HG03439 (cell line): ENCODE data around the gene CRB1.
"Not testable (repeated sequence)": the region's sequence is repeated elsewhere in the genome, so short reads cannot be mapped to it uniquely, and the experiment has no call there.

Experiments
- ATAC-seq: cut with Tn5 transposase; IDR thresholded peaks from one replicate; pipeline ENCODE4 v1.9.1; 2021; ENCODE audit warnings: mild to moderate bottlenecking, moderate library complexity; ENCODE audit not compliant: unreplicated experiment

CRB1 gene

DNA sequence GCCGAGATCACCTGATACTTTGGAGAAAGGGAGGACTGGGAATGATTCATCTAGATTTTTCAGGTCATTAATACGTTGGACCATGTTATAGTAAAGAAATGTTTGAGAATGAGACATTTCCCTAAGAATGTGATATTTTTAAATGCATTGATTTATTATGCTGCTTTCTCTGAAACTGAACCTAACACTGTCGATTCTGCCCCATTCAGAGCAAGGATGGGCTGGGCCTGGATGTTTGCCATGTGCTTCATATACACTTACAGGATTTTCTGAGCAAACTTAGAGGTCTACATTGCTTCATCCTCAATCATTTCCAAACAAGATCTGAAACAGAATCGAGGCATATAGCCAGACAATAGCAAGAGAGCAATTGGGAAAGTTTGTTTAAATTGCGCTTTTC, 183.3 kb downstream of the CRB1 start:
- no peak for ATAC-seq

DNA sequence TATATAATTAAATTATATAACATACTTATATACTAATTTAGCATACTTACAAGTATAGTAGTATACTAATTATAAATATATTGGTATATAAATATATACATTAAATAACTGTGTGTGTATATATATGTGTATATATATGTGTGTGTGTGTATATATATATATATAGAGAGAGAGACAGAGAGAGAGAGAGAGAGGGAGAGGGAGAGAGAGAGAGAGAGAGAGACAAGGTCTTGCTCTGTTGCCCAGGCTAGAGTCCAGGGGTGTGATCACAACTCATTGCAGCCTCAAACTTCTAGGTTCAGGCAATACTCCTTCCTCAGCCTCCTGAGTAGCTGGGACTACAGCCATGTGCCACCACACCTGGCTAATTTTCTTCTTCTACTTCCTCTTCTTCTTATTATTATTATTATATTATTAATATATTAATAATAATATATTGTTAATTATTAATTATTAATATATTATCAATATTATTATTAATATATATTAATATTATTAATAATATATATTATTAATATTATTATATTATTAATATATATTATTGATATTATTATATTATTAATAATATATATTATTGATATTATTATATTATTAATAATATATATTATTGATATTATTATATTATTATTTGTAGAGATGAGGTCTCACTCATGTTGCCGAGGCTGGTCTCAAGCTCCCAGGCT, 185.5 kb downstream of the CRB1 start:
- ATAC-seq = no peak

DNA sequence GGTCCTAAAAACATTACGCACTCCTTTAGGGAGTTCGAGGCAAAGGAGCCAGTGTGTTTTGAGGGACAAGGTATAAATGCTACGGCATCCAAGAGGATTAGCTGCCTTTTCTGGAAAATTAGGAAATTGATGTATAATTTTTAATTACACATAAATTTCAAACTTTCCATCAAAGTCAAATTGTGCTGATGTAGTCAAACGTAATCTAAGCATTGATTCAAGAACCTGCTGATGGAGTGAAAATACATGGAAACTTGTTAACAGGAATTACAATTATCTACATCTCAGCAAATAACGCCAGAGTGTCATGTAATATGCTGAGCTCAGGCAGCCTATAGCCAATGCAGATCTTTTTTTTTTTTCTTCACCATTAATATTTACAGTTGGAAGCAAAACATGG, 194.5 kb downstream of the CRB1 start:
- no peak for ATAC-seq

DNA sequence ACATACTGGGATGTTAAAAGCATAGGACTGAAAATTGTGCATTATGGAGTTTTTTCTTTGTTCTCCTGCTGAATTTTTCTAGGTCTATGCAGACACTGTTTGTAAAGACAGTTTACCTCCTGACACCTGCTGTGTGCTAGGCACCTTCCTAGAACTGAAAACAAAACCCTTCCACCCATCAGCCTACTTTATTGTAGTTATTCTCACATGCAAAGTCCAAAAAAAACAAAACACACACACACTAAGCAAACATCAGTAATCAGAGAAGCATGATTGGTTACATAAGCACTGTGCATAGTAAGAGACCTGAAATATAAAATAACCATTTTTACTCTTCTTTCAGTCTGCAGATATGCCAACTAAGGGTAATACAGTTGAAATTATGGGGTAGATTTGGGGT, 195.1 kb downstream of the CRB1 start:
- no peak for ATAC-seq

DNA sequence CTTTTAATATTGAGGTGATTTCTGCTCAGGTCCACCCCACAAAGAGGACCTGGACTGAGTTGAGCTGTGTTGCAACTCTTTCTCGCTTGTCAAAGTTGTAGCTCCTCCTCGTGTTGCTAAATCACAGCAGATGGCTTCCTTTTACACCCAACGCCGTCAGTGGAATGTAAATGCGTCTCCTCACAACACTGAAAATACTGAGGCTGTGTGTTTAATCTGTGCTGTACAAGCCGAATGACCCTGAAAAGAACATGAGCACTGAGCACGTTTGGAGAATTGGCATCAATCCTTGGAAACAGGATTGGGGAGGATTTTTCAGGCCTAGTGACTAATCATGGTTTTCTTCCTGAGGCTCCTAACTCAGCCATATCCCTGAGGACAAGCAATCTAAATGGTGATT, 196.0 kb downstream of the CRB1 start:
- ATAC-seq = no peak

DNA sequence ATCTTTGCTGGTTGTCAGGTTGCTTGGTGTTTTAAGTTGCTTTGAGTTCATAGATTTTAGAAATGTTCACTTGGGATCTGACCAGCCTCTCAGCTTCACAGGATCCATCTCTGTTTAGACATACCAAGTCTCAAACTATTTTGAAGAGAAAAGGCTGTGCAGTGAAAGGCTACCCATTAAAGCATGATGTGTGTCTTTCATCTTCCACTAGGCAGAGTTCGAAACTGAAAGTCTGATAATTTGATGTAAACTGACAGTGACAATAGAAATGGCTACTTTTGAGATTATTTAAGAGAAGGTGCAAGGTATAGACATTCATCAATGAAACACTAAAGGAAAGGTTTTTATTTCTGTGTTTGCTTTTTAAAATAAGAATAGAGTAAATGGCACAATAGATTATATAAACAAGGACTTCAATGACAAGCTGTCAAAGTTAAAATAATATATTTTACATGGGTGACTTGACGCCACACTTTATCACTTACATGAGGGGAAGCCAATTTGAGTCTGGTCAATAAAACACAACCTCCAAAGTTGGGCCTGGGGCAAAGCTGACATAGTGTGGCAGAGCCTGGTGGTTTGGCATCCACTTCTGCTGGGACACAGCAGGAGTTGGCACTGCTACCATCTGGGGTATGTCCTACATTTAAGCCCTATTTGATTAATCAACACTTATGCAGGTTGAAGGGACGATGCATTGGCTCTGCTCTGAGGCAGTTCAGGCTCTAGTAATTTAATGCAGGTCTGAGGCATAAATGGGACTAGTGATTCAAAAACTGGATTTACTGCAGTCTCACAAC, 197.7 kb downstream of the CRB1 start:
- ATAC-seq = no peak

DNA sequence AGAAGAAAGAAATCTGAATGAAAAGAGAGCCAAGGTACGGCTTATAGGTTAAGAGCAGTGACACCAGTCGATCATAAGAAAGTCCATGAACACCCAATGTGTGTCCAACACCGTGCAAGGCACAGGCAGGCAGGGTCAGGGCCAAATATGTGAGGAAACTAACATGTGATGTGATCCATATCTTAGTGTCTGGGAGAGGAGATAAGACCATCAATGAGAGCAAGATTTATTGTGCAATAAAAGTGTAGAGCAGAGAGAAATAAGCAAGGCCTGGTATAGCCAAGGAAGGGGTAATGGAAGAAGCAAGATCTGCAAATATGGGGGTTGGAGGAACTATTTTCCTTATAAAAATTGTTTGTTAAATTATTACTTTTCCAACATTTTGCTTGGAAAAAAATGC, 198.8 kb downstream of the CRB1 start:
- ATAC-seq = no peak

DNA sequence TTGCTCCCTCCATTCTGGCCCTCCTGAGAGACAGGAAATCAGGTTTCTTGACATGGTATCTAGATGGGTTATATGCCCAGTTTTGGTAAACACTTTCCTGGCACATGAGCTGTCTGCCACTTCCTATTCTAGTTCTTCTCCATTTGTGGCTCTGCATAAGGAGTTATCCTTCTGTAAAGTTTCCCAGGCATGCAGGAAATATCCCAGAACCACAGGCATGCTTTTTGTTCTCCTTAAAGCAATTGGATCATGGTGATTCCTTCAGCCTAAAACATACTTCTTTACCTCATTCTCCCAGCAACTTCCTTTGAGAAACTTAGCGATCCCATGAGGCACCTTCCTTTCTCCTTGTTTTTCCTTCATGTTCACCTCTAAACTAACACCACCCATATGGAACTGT, 199.8 kb downstream of the CRB1 start:
- no peak for ATAC-seq

DNA sequence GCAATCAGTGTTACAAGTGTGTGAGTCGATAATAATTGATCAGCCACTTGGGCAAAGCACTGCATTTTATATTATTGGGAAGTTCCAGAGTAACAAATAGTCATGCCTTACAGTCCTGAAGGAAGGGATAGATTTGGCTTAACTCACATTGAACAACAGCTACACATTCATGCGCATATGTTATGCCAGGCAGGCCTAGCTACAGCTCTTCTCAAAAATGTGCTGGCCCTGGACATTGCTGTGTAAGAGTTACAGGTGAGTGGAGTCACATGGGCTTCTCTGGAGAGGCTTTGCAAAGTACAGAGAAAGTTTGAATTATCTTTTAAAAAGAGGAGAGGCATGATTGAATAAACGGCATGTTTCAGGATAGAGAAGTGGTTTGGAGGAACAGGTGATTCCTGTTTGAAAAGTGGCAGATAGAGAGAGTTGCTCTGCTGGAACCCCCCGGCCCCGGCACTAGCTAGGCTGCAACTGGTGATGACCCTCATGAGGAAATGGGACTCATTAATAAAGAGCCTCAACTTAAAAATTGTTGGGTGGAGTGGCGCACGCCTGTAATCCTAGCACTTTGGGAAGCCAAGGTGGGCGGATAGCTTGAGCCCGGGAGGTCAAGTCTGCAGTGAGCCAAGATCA, 200.6 kb downstream of the CRB1 start:
- ATAC-seq = no peak

DNA sequence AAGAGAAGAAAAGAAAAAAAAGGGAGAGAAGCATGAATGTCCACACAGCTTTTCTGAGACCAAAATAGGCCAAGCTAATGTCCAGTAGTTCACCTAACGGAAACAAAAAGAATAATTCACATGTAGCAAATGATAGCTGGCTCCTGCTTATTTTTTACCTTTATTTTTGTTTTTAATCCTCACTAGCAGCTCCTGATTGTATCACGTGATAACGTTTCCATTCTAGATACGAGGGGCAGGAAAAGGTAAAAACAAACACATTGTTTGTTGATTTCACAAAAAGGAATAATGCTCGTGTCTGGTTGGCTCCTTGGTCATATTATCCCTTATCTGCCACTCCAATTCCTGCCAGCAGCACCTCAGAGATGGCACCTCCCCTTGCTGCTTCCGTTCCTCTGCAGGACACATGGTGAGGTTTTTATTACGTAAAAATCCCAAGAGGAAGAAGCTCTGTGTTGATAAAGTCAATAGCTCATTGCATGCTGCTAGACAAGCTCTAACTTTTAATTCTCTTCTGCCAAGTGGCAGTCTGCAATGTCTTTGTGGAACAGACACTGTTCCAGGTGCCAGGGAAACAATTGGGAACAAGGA, 201.7 kb downstream of the CRB1 start:
- no peak for ATAC-seq

DNA sequence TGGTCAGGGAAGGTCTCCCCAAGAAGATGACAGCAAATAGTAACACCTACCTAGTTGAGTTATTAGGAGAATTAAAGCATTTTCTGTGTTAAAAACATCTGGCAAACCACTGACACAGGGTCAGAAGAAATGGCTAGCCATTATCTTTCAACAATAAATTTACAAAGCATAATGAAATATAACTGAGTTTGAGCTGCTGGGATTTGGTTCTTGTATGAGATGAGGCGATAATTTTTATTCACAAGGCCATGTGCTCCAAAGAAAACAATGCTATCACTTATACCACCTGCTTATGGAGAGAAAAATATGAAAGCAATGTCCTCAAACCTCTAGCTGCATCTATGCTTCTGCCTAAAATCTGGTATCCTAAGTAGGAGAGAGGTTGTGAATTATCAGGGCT, 202.3 kb downstream of the CRB1 start:
- no peak for ATAC-seq

DNA sequence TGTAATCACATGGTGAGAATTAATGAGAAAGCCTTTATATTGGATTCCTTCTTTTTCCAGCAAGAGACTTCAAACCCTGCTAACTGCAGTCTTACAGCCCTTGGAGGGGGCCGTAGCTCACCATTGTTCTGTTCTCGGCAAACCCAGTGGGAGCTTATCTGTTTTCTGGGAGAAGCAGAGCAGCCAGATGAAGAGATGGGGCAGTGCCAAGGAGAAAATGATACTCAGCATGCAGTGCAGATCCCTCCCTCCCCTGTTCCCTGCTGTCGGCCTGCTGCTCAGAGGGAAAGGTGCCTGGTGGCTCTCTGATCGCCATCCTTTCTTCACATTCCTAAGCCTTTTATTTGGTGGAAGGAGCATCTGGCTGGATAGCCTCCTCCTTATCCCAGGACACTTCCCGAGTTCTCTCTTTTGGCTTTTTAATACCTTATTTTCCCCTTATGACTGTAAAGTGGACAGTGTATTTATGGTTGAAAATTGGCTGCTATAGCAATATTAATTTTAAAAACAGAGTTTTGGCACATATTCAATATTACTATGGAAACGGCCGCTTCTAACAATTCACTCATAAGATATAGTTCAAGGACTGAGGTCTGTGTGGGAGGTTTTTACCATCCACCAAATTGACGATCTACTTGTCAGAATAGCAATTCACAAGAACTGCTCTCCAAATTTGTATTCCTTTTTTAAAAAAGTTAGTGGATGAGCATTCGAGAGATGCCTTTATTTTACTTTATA, 203.4 kb downstream of the CRB1 start:
- no peak for ATAC-seq

DNA sequence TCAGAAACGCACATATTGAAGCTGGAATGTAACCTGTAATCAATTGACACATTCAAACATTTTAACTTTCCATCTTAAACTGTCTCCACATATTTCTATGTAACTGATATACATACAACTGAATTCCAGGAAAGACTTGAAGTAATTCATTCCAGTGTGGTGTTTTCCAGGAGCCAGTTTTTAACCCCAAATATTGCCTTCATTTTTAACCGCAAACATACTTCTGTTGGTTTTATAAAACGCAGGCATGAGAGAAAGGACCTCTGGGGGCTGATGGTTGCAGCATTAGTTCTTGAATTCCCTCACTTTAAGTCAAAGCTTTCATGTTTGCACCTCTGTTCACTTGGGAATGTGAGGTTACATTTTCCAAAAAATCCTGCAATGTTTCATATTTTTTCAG, 204.1 kb downstream of the CRB1 start:
- ATAC-seq = no peak

DNA sequence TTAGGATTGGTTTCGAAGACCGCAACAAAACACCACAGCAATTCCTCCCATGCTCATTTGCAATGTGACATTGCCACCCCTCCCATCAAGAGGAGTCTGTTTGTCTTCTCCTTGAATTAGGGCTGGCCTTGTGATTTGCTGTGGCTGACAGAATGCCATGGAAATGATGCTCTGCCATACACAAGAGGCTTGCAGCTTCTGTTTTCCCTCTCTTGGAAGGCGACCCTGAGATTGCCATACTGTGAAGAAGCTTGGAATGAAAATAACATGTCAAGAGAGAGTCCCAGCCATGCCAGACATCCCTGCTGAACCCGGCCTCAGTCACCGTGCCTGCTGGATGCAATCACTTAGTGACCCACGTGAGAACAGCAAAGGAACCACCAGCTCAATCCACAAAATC, 212.4 kb downstream of the CRB1 start:
- ATAC-seq = no peak

DNA sequence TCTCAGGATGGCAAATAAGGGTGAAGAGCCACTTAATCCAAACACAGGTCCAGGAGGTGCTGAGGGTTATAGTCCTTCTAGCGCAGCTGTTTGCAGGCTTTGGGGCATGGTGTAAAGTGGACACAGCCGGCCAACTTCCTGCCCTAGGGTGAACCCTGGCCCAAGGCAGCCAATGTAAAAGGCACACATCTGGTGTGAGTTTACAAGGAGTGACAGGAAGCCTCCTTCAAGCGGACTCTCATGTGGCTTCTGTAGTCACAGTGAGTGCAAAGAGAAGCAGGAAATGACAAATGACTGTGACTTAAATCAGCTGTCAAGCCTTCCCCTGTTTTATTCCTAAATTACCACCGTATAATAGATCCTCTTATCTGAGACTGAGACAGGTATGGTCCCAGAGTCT, 213.0 kb downstream of the CRB1 start:
- no peak for ATAC-seq

DNA sequence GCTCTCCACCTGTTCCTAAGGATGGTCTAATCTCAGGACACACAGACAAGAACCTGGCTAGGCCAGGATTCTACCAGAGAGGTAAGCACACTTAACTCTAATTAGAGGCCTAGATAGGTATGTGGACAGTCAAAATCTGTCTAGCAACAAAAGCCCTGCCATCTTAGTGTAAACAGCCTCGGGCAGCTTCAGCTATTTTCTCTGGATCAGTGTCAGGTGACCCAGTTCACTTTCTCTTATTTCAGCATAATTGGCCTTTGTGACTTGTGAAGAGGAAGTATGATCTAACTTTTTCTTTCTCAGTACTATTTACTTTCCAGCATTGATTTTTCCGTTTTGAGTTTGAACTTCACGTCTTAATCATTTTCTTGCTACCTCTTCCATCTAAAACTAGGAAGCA, 217.7 kb downstream of the CRB1 start:
- no peak for ATAC-seq

DNA sequence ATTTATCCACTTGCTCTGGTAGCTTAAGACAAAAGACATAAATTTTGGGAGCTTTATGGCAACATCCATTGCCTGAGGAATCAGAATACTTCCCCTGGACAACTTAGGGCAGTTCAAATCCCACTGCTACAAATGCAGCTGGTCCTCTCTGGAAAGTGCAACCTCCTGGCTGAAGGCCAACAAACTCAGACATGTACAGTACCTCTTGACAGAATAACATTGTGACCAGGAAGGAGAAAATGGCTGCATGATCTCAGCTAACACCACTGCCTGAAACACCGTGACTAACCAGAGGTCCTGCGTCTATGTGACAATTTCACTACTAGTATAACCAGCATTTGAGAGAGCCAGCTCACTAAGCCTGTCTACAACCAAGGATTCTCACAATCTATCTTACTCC, 218.9 kb downstream of the CRB1 start:
- ATAC-seq = no peak

DNA sequence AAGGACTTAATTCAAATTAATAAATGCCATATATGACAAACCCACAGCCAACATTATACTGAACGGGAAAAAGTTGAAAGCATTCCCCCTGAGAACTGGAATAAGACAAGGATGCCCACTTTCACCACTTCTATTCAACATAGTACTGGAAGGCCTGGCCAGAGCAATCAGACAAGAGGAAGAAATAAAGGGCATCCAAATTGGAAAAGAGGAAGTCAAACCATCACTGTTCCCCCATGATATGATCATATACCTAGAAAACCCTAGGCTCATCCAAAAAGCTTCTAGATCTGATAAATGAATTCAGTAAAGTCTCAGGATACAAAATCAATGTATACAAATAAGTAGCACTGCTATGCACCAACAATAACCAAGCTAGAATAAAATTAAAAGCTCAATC, 223.5 kb downstream of the CRB1 start:
- not testable (repeated sequence) for ATAC-seq

DNA sequence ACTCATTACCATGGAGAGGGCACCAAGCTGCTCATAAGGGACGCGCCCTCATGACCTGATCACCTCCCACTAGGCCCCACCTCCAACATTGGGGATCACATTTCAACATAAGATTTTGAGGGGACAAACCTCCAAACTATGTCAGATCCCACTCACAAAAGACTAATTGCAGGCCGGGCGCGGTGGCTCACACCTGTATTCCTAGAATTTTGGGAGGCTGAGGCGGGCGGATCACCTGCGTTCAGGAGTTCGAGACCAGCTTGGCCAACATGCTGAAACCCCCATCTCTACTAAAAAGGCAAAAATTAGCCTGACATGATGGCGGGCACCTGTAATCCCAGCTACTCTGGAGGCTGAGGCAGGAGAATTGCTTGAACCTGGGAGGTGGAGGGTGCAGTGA, 228.7 kb downstream of the CRB1 start:
- no peak for ATAC-seq

DNA sequence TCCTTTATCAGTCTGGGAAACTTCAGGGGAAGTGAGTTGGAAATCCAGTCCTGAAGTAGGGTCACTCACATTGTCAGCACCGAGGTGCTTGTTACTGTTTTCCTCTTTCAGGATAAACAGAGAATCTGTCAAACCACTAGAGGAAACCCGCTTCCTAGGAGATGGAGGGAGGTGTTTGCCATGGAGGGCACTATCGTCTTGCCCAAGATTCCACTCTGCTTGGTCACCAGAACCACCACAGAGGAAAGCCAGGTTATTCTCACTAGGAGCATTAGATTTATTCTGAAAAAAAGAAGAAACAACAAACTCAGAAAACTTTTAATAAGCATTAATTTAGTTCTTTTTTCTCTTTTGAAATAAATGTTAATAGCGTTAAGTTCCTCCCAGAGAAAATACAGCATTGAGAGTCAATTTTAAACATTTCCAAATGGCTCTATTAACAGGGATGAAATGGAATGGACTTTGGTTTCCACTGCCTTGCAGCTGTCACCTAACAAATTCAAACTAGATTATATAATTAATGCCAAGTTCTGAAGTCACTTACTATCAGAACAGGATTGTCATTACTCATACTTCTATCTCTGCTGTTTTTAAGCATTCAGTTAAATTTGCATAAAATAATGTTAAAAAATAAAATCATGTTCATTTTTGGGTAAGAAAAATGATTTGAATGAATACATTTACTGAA, 242.8 kb downstream of the CRB1 start:
- no peak for ATAC-seq

DNA sequence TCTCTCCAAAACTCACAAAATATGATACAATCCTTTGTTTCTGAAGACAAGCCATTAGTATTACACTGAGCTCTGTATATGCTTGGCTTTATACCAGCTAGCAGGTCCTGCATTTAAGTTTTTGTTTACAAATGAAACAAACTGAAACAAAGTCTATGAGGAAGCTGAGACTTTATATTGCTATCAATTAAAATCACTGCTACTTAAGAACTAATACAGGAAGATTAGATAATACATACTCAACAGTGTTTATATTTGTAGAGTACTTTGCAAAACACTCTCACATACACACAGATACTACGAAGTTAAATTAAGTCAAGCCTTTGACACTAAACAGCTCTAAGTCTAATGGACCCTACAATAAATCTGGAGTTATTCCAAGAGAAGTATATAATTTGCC, 247.4 kb downstream of the CRB1 start:
- no peak for ATAC-seq
